GM23338 (cell line): ENCODE data around the gene RPL37A. TPM values are rescaled to one million over a fixed set of nuclear protein-coding genes. Genes with fewer than 3 reads are reported as not detected.

ENCODE experiments used
- ATAC-seq: fragments of 200-7000 bp; cut with Tn5 transposase; 3 replicates; pipeline ENCODE4 v1.9.1; 2020
- DNase-seq: peaks from one replicate; pipeline ENCODE4 v3.0.0-alpha.2; 2015; ENCODE audit warnings: low spot score
- H2AFZ ChIP-seq: fragments of 200-600 bp; sonication (generic); 2 replicates; pipeline ENCODE4 v1.8.0; 2016; ENCODE audit warnings: antibody characterized with exemption, mild to moderate bottlenecking, moderate library complexity
- H3F3A ChIP-seq: fragments of 200-600 bp; sonication (generic); replicated peaks from 2 replicates; pipeline ENCODE4 v1.8.0; 2017; ENCODE audit warnings: antibody characterized with exemption, mixed run types, low read depth
- H3K27ac ChIP-seq: fragments of 200-600 bp; sonication (generic); 2 replicates; pipeline ENCODE4 v1.6.1; 2016; ENCODE audit warnings: low read depth
- H3K27me3 ChIP-seq: fragments of 200-600 bp; sonication (generic); 2 replicates; pipeline ENCODE4 v1.8.0; 2016; ENCODE audit warnings: mild to moderate bottlenecking, mixed run types, moderate library complexity; ENCODE audit not compliant: insufficient read depth
- H3K36me3 ChIP-seq: fragments of 200-600 bp; sonication (generic); 2 replicates; pipeline ENCODE4 v1.8.0; 2016; ENCODE audit warnings: mild to moderate bottlenecking; ENCODE audit not compliant: insufficient read depth
- H3K4me1 ChIP-seq: fragments of 200-600 bp; sonication (generic); 2 replicates; pipeline ENCODE4 v1.8.0; 2016; ENCODE audit warnings: mild to moderate bottlenecking, moderate library complexity; ENCODE audit not compliant: insufficient read depth
- H3K4me2 ChIP-seq: fragments of 200-600 bp; sonication (generic); 2 replicates; pipeline ENCODE4 v1.7.1; 2017; ENCODE audit warnings: mixed run types
- H3K4me3 ChIP-seq: fragments of 200-600 bp; sonication (generic); 2 replicates; pipeline ENCODE4 v1.6.1; 2016; ENCODE audit warnings: mixed run types
- H3K79me2 ChIP-seq: fragments of 200-600 bp; sonication (generic); replicated peaks from 2 replicates; pipeline ENCODE4 v1.8.0; 2017; ENCODE audit warnings: mild to moderate bottlenecking; ENCODE audit not compliant: insufficient read depth
- H3K9me2 ChIP-seq: fragments of 200-600 bp; sonication (generic); 2 replicates; pipeline ENCODE4 v1.8.0; 2017; ENCODE audit not compliant: insufficient read depth
- H4K20me1 ChIP-seq: fragments of 200-600 bp; sonication (generic); replicated peaks from 2 replicates; pipeline ENCODE4 v1.8.0; 2017; ENCODE audit warnings: mild to moderate bottlenecking; ENCODE audit not compliant: insufficient read depth
- H3K27ac Mint-ChIP-seq: 2 replicates; pipeline ENCODE4 v1.8.0; 2020; ENCODE audit warnings: inconsistent platforms, mild to moderate bottlenecking, moderate library complexity, mixed read lengths
- H3K27me3 Mint-ChIP-seq: 3 replicates; pipeline ENCODE4 v1.8.0; 2022; ENCODE audit warnings: low read depth, mild to moderate bottlenecking, moderate library complexity, mixed read lengths, inconsistent platforms; ENCODE audit not compliant: insufficient read depth, poor library complexity
- H3K36me3 Mint-ChIP-seq: 3 replicates; pipeline ENCODE4 v1.8.0; 2021; ENCODE audit warnings: low read depth, mild to moderate bottlenecking, inconsistent platforms, moderate library complexity, mixed read lengths
- H3K4me1 Mint-ChIP-seq: 3 replicates; pipeline ENCODE4 v1.8.0; 2020; ENCODE audit warnings: mild to moderate bottlenecking, inconsistent platforms, mixed read lengths
- H3K4me3 Mint-ChIP-seq: 3 replicates; pipeline ENCODE4 v1.8.0; 2021; ENCODE audit warnings: moderate library complexity, mild to moderate bottlenecking, inconsistent platforms, mixed read lengths
- H3K9me3 Mint-ChIP-seq: 3 replicates; pipeline ENCODE4 v1.8.0; 2020; ENCODE audit warnings: moderate library complexity, mild to moderate bottlenecking, inconsistent platforms, mixed read lengths
- CREB1 ChIP-seq: fragments of 250-450 bp; sonication (Bioruptor Pico); IDR thresholded peaks from 2 replicates; pipeline ENCODE4 v1.5.0; 2020; ENCODE audit warnings: low read depth, mild to moderate bottlenecking, moderate library complexity
- EZH2 ChIP-seq: fragments of 200-600 bp; sonication (generic); IDR thresholded peaks from one replicate; pipeline ENCODE4 v1.8.0; 2017; ENCODE audit warnings: antibody characterized with exemption, mild to moderate bottlenecking, low read depth; ENCODE audit not compliant: unreplicated experiment
- EZH2phosphoT487 ChIP-seq: fragments of 200-600 bp; sonication (generic); IDR thresholded peaks from one replicate; pipeline ENCODE4 v1.8.1; 2018; ENCODE audit warnings: antibody characterized with exemption; ENCODE audit not compliant: unreplicated experiment
- JUNB ChIP-seq: IDR thresholded peaks from one replicate; pipeline ENCODE4 v1.6.1; 2016; ENCODE audit warnings: antibody characterized with exemption; ENCODE audit not compliant: unreplicated experiment
- NANOG ChIP-seq: IDR thresholded peaks from 2 replicates; pipeline ENCODE4 v1.6.1; 2016; ENCODE audit warnings: antibody characterized with exemption, borderline replicate concordance
- POLR2AphosphoS5 ChIP-seq: IDR thresholded peaks from 2 replicates; pipeline ENCODE4 v1.6.1; 2016; ENCODE audit warnings: antibody characterized with exemption, low read depth
- STAT1 ChIP-seq: IDR thresholded peaks from one replicate; pipeline ENCODE4 v1.6.1; 2016; ENCODE audit warnings: antibody characterized with exemption; ENCODE audit not compliant: unreplicated experiment
- ZNF114 ChIP-seq: fragments of 250-450 bp; sonication (Bioruptor Pico); IDR thresholded peaks from 2 replicates; pipeline ENCODE4 v1.5.0; 2020; ENCODE audit warnings: mild to moderate bottlenecking, moderate library complexity
- ZNF331 ChIP-seq: fragments of 250-450 bp; sonication (Bioruptor Pico); IDR thresholded peaks from 2 replicates; pipeline ENCODE4 v1.5.0; 2020; ENCODE audit warnings: low read depth, mild to moderate bottlenecking, moderate library complexity
- ZNF462 ChIP-seq: fragments of 250-450 bp; sonication (Bioruptor Pico); IDR thresholded peaks from 2 replicates; pipeline ENCODE4 v1.5.0; 2020; ENCODE audit warnings: mild to moderate bottlenecking, moderate library complexity
- polyA plus RNA-seq: library from polyadenylated mRNA; unstranded; fragments of >200 nt; fragmentation: Nextera tagmentation; extraction: Ambion mirVana; gene quantifications from 2 replicates; pipeline ENCODE4 v1.2.1, GENCODE V29; 2016
- total RNA-seq: library from RNA; depleted of rRNA; stranded (reverse); fragments of >200 nt; shearing (Covaris generic); gene quantifications from 2 replicates; pipeline ENCODE4 v1.2.3, GENCODE V29; 2014
- TF ChIP-seq, protein P1 (sequence below): IDR thresholded peaks from one replicate; pipeline ENCODE4 v1.6.1; 2018; ENCODE audit warnings: antibody characterized with exemption; ENCODE audit not compliant: unreplicated experiment
- TF ChIP-seq, protein P2 (sequence below): IDR thresholded peaks from 2 replicates; pipeline ENCODE4 v1.6.1; 2016; ENCODE audit warnings: antibody characterized with exemption
- TF ChIP-seq, protein P3 (sequence below), 2 experiments: fragments of 200-600 bp in 1 of 2; sonication (generic) in 1 of 2; conservative IDR thresholded peaks; 2 replicates each; pipeline versions ENCODE4 v1.5.1 to v1.6.1; 2016 to 2017; ENCODE audit warnings: antibody characterized with exemption in 2 of 2, low read depth in 2 of 2, mild to moderate bottlenecking in 2 of 2, moderate library complexity in 1 of 2

RPL37A gene
- total and polyA plus RNA-seq, 2 experiments from 2014 or later: 1,118 to 5,036 TPM

- Histone ChIP-seq H3F3A (no peaks in the 10 kb centered on the region), H3K4me2 (no peak overlapping the region), H3K79me2 (no peaks in the 10 kb centered on the region), H3K27ac (no peak overlapping the region), H3K9me2 (no peaks in the 10 kb centered on the region), H3K27me3 (no peaks in the 10 kb centered on the region), H3K4me3 (no peak overlapping the region), H2AFZ (no peak overlapping the region), H3K36me3 (peaks cover 29% of the 10 kb centered on the region; the same call in 1 of the 2 replicates), H4K20me1 (no peaks in the 10 kb centered on the region), H3K4me1 (peaks cover 4% of the 10 kb centered on the region; the same call in 1 of the 2 replicates)
- no peak for ATAC-seq
- Mint-ChIP-seq H3K36me3 (peaks cover 91% of the 10 kb centered on the region), H3K9me3 (peaks cover 43% of the 10 kb centered on the region), H3K27me3 (peaks cover 2% of the 10 kb centered on the region), H3K4me1 (peaks cover 5% of the 10 kb centered on the region; the same call in 2 of the 3 replicates), H3K4me3 (no peak overlapping the region), H3K27ac (no peak overlapping the region)
- no peak for DNase-seq
- TF ChIP-seq STAT1 (no peak), EZH2phosphoT487 (no peak), CREB1 (CRISPR knock-in tag) (no peak), JUNB (no peak), EZH2 (no peak), NANOG (no peak), POLR2AphosphoS5 (no peak), ZNF462 (CRISPR knock-in tag) (no peak), ZNF331 (no peak), ZNF114 (CRISPR knock-in tag) (no peak)
- TF ChIP-seq, protein P1, sequence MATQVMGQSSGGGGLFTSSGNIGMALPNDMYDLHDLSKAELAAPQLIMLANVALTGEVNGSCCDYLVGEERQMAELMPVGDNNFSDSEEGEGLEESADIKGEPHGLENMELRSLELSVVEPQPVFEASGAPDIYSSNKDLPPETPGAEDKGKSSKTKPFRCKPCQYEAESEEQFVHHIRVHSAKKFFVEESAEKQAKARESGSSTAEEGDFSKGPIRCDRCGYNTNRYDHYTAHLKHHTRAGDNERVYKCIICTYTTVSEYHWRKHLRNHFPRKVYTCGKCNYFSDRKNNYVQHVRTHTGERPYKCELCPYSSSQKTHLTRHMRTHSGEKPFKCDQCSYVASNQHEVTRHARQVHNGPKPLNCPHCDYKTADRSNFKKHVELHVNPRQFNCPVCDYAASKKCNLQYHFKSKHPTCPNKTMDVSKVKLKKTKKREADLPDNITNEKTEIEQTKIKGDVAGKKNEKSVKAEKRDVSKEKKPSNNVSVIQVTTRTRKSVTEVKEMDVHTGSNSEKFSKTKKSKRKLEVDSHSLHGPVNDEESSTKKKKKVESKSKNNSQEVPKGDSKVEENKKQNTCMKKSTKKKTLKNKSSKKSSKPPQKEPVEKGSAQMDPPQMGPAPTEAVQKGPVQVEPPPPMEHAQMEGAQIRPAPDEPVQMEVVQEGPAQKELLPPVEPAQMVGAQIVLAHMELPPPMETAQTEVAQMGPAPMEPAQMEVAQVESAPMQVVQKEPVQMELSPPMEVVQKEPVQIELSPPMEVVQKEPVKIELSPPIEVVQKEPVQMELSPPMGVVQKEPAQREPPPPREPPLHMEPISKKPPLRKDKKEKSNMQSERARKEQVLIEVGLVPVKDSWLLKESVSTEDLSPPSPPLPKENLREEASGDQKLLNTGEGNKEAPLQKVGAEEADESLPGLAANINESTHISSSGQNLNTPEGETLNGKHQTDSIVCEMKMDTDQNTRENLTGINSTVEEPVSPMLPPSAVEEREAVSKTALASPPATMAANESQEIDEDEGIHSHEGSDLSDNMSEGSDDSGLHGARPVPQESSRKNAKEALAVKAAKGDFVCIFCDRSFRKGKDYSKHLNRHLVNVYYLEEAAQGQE: no peak
- TF ChIP-seq, protein P2, sequence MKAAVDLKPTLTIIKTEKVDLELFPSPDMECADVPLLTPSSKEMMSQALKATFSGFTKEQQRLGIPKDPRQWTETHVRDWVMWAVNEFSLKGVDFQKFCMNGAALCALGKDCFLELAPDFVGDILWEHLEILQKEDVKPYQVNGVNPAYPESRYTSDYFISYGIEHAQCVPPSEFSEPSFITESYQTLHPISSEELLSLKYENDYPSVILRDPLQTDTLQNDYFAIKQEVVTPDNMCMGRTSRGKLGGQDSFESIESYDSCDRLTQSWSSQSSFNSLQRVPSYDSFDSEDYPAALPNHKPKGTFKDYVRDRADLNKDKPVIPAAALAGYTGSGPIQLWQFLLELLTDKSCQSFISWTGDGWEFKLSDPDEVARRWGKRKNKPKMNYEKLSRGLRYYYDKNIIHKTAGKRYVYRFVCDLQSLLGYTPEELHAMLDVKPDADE: no peak
- TF ChIP-seq, protein P3, sequence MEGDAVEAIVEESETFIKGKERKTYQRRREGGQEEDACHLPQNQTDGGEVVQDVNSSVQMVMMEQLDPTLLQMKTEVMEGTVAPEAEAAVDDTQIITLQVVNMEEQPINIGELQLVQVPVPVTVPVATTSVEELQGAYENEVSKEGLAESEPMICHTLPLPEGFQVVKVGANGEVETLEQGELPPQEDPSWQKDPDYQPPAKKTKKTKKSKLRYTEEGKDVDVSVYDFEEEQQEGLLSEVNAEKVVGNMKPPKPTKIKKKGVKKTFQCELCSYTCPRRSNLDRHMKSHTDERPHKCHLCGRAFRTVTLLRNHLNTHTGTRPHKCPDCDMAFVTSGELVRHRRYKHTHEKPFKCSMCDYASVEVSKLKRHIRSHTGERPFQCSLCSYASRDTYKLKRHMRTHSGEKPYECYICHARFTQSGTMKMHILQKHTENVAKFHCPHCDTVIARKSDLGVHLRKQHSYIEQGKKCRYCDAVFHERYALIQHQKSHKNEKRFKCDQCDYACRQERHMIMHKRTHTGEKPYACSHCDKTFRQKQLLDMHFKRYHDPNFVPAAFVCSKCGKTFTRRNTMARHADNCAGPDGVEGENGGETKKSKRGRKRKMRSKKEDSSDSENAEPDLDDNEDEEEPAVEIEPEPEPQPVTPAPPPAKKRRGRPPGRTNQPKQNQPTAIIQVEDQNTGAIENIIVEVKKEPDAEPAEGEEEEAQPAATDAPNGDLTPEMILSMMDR (conservative IDR thresholded peaks at IDR 0.05; ENCODE audit: low read depth in 2 of 2): no peak
Measured at GRCh38 chr2:216450784-216451183, 47.9 kb upstream of the RPL37A start.
